Cardiac septum (tissue), 1 donor: ENCODE measurements around the gene C10orf71. TPM values are rescaled to one million over a fixed set of nuclear protein-coding genes. Genes with fewer than 3 reads are reported as not detected.

Experiments
- DNase-seq: peaks from one replicate; pipeline ENCODE4 v3.0.0-alpha.2; 2020; ENCODE audit warnings: low spot score
- intact Hi-C: fragments of 100-400 bp; cut with DNase I; formaldehyde crosslinking; loops from one replicate; pipeline ENCODE4 v1.14.0; 2022
- total RNA-seq: library from RNA; stranded (reverse); fragmentation: NEBNext Ultra II Directional; extraction: Animal tissue kit (Norgen Biotek cat#: 25700); gene quantifications from one replicate; pipeline ENCODE4 v1.2.1, GENCODE V29; 2021
- donor health status: DM: no; HTN: no; CAD: no.

Gene C10orf71
- total RNA-seq, 1 donor from 2014 or later: 163 TPM

DNA sequence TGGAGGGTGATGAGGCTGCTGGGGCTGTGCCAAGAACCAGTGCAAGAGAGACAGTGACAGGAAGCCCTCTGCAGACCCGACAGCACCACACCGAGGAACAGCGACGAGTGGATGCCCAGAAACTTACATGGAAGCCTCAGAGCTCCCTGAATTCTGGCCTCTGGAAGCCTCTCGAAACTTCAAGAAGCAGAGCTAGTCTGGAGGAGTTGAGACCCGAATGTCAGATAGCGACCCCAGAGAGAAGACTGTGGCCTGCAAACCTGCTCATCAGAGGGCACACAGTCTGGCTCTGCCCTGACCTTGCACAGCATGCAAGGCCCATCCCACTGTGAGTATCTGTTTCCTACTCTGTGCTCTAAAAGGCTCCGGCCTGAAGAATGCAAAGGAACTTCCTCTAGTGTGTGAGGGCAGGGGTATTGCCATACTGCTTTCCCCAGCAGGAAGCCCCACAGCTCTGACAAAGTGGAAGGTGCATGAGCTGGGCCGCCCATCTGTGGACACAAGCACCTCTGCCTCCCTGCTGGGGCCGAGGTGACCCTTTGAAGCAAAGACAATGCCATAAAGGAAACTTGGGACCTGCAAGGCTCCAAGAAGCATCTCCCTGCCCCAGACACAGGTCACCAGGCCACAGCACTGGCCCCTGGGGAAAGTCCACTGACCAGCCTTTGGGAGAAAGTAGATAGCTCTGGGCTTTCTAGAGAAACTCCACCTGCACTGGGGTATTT, 10.5 kb upstream of the C10orf71 start:
- intact Hi-C loops: no loop called here
- DNase-seq: peak; percentile 61

DNA sequence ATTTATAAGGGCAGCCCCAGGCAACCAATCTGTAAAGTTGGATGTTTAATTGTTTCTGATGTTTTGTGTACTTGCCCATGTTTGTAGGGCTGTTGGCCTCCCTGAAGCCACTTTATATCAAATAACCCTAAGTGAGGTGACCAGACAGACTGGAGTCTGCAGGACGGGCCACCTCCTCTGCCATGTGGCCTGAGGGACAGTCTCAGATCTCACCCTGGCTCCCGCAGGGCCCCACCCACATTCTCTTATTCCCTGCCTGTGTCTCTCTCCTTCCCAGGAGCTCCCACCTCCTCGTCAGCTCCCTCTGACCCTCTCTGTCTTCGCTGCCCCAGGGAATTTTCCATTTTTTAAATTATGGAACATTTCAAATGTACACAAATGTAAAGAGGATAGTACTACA, 9.5 kb upstream of the C10orf71 start:
- peak; percentile 51 for DNase-seq
- intact Hi-C loops: no loop called here

DNA sequence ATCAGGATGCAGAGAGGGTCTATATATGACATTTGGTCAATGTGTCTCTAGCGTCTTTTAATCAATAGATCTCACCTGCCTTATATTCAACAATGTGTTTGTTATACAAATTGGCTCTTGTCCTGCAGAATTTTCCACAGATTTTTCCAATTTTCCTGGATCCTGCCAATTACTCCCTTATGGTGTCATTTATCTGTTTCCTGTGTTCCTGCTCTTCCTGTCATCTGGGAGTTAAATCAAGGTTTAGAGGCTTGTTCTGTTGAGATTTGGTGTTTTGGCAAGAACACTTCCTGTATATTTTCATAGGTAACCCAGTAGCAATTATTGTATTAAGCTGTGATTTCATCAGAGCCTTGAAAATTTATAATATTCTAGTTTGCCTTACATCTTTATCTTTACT, 8.8 kb upstream of the C10orf71 start:
- no peak for DNase-seq
- intact Hi-C loops: no loop called here

DNA sequence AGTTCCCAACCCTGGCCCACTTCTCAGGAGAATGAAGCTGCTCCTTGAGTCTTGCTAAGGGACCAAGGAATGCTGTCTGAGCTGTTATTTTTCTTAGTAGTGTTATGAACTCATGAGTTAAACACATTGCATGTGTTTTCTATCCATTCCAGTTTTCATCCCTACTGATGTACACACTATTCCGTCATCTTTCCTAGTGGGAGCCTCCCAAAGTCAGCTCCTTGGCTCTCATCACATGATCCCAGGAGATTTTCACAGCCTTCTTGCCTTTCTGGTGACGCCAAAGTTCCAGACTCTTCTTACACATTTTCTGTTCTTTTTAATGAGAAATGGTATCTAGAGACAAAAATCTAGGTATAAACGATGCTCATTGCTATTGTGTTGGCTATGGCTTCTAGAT, 8.4 kb upstream of the C10orf71 start:
- DNase-seq: peak; percentile 22
- intact Hi-C loops: no loop called here

DNA sequence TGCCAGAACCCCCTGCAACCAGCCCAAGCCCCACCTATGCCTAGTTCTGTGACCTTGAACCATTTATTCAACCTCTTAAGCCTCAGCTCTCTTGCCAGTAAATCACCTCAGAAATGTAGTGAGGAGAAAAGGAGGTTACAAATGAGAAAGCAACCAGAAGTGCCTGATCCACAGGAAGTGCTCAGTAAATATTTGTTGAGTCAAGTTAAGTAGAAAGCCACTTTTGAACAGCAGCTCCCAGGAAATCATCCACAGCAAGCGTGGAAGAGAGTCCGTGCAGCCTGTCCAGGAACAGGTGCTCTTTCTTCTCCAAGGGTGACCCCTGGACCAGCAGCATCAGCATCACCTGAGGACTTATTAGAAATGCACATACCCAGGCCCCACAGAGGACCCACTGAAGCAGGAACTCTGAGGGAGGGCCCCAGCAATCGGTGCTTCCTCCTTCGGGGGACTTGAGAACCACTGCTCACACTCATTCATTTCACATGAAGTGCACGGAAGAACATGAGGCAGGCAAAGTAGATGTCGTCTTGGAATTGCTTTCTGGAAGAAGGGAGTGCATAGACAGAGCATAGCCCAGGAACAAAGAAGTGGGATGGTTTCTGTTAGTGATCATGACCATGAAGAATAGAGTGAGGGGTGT, 6.3 kb upstream of the C10orf71 start:
- peak; percentile 20 for DNase-seq
- intact Hi-C loops: no loop called here

DNA sequence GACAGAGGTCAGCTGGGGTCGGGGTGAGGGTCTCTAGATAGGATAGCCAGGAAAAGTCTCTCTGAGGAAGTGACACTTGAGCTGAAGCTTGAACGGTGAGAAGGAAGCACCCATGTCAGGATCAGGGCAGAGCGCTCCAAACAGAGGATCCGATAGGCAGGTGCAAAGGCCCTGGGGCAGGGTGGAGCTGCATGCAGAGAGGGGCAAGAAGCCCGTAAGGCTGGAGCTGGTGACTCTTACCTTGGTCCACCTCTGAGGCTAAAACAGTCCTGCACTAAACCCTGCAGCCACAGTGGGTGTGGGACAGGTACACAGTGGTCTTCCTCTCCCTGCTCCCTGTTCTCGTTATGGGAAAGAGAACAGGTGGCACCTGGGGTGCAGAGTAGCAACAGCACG, 5.8 kb upstream of the C10orf71 start:
- intact Hi-C loops: no loop called here
- no peak for DNase-seq

DNA sequence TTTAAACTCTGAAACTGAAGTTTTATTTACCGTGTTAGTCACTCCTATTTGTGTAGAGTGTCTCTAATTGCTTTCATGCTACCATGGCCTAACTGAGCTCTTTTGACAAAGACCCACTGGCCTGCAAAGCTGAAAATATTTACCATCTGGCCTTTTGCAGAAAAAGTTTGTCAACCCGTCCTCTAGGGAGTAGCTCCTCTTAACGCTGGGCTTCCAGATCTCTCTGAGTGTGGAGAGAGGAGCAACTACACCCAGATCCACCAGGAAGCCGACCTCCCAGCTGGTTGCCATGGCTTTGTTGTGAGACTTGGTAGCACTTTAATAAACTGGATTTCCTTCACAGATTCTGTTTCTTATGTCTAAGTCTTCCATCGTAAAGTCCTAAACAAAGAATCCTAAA, 4.2 kb upstream of the C10orf71 start:
- intact Hi-C loops: loop anchor here (5.0 kb wide), 1 partner anchor 67 kb away; no protein-coding TSS in a partner anchor
- DNase-seq: no peak

DNA sequence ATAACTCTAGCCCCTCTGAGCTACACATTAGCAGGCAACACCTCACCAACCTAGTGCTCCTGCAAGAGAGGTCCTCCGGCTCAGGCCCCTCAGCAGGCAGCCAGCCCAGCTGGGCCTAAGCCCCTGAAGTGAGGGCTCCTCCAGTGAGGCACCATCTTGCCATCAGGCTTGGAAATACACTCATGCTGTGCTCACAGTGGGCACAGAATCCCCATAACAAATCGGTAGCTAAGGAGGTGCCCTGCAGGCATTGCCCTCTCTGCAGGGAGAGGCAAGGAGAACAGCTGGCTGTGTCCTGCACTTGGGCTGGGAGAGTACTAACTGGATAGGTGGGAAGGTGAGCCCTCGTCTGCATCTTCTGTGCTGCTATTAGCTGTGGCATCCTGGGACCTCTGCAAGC, 3.7 kb upstream of the C10orf71 start:
- DNase-seq: no peak
- intact Hi-C loops: loop anchor here (5.0 kb wide), 1 partner anchor 68 kb away; no protein-coding TSS in a partner anchor

DNA sequence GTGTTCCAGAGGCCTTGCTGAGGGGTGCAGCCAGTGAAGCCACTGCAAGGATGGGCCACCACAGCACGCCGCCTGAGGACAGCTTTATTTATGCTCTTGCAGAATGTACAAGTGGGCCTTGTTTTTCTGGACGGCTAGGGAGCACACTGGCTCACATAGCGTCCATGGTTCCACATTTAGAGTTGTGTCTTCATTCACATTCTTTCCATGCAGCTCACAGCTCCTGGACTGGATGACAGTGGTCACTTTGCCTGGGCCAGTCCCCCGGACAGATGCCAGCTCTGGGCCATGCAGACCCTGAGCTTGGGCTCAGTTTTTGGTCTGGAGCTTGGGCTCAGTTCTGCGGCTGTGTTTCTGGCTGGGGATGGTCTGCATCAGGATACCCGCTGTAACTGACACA, 2.6 kb upstream of the C10orf71 start:
- intact Hi-C loops: loop anchor here (5.0 kb wide), 1 partner anchor 69 kb away; no protein-coding TSS in a partner anchor
- DNase-seq: no peak

DNA sequence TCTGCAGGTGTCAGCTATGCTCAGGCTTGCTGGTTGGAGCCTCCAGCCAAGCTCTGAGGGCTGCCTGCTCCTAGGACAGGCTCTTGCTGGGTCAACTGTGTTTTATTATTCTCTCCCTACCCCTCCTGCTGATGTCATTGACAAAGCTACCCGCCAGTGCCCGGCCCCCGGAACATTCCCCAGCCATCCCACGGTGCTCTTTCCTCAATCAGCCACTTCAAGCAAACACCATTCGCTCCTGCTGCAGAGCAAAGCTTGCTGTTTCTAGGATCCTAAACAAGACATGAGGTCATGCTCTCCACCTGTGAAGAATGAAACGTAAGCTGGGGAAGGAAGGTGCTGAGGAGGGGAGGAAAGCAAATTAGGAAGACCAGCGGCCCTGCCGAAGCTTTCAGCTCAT, 2.1 kb upstream of the C10orf71 start:
- DNase-seq: peak; percentile 75
- intact Hi-C loops: loop anchor here (5.0 kb wide), 1 partner anchor 70 kb away; no protein-coding TSS in a partner anchor

DNA sequence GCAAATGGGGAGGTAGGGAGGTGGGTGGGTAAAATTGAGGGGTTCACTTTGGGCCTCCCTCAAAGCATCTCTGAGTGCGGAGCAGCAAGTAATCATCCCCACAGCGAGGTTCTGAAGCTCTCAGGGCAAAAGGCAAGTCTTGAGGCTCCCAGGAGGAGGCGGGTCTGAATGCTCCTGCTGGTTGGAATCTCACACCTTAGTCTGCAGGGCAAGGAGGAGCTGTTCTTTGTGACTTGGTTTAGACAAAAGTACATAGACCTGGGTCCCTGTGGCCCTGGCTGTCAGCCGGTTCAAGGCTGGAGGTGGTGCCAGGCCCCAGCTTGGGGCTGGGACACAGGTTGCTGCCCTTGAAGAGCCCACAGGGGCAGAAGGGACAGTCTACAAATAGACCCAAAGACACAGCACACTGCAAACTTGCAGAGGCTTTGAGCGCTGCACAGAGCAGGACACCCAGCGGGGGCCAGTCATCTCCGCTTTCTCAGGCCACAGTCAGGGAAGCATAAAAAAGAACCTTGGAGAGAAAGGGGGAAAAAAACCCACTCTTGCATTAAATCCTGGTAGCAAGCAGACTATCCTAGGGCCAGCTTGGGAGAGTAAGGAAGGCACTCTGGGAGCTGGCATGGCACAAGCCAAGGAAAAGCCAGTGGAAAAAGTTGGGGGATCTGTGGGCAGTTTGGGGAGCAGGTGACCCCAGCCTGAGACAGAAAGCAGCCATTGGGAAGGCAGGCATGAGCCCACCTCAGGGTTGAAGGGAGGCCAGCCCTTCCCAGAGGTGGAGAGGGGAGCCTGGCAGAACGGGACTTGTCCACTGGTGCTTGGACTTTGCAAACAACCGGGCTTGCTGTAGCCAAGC, 926 bp upstream of the C10orf71 start:
- intact Hi-C loops: loop anchor here (1.0 to 5.0 kb wide), 3 partner anchors 15 to 71 kb away; no protein-coding TSS in a partner anchor
- peak; percentile 77 for DNase-seq

DNA sequence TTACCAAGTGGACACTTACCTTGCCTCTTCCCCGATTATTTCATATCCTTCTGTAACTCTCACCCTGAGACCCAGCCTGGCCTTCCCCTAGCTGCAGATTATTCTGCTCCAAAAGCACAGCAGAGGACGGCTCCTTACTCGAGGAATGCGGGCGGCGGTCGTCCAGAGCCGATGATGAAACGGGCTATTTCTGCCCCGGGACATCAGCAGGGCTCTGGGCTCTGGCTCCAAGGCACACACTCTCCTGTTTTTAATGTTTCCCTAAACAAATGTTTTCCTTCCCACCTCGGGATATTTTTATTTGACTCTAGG, 343 bp upstream of the C10orf71 start:
- peak; percentile 86 for DNase-seq
- intact Hi-C loops: loop anchor here (1.0 to 5.0 kb wide), 3 partner anchors 15 to 71 kb away; no protein-coding TSS in a partner anchor

DNA sequence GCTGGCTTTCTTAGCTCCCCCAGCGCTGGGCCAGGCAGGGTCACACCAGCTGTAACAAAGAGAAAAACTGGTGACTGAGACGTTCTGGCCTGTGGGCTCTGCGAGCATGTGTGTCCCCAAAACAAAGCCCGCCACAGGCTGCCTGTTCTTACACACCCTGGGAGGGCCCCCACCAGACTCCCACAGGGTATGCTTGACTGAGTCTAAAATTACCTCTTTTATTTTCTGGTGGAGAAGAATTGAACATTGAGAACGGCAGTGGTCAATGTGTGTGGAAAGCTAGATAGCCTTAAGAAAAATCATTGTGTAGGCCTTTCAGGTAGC, 808 bp downstream of the C10orf71 start:
- intact Hi-C loops: loop anchor here (5.0 kb wide), 1 partner anchor 72 kb away; no protein-coding TSS in a partner anchor
- no peak for DNase-seq

DNA sequence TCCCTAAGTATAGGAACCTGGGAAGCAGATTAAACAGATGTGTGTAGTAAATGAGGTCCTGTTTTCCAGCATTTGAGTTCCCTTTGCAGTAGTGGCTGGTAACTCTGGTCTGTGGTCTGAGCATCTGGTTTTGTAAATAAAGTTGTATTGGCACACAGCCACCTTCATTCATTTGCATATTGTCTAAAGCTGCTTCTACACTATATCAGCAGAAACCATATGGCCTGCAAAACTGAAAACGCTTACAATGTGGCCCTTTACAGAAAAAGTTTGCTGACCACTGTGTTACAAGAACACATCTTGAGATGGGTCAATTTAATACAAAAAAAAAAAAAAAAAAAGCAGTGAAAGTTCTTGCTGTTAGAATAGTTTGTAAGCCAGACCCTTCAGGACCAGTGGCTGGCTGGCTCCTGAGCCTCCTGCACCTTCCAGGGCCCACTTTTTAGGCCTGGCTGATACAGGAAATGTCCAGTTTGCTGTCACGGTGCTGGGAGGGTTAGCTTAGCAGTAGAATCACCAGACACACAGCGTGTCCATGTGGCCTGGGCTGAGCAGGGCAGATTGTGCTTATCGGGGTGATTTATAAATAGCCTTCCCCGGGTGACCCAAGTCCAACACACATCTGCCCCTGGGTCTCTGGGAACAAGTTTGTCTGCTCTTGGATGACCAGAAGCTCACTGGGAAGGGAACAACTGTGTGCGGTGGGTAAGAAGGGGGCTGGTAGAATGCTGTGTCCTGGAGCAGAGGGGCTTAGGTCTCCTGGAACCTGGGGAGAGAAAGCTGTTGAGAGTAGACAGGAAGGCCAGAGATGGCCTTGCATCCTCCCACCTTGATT, 1.4 kb downstream of the C10orf71 start:
- intact Hi-C loops: no loop called here
- peak; percentile 85 for DNase-seq

DNA sequence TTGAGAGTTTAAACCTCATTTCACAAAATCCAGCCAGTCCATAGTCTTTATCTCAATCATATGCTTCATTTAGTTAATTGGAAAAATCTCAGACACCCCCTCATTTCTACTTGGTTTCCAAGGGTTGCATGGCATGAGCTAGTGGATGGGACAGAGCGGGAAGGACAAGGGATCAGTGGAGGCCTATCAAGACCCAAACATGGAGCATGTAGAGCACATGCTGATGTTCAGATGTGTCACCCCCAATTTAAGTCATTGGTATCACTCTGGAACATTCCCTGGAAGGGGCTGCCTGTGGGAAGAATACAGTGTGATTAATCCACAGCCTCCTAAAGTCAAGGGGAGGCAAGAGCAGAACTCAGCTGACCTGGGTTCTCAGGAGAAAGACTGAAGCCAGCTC, 2.3 kb downstream of the C10orf71 start:
- peak; percentile 27 for DNase-seq
- intact Hi-C loops: no loop called here

DNA sequence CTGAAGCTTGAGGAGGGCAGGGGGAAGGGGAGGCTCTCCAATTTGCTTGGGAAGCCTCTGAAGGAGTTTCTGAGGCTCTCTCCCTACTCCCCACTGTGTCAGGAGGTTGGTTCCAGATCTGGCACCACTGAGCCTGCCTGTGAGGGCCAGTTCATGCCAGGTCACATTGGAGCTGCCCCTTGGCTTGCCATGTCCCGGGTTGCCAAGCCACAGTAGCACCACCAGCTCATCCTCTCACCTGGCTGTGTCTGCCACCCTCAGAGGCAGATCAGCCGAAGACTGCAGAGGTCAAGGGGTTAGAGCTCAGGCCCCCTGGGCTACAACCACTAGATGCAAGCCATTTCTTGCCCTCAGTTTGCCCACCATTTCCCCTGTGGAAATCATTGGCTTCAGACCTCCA, 3.1 kb downstream of the C10orf71 start:
- intact Hi-C loops: no loop called here

DNA sequence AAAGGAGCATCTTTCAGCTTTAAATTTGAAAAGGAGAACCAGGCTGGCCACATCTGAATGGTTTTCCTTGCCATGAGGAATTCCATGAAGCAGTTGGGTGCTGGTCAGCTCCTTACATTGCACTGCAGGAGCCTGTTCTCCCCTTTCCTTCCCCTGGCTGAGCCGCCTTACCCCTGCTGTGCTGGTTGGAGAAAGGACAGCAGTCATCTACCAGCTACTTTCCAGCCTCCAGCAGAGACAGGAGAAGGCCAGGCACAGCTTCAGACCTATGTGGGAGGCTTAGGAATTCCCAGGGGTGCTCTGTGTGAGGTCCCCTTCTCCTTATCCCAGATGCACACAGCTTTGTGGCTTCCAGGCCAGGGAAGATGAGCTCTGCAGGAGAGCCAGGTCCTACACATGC, 4.7 kb downstream of the C10orf71 start:
- DNase-seq: peak; percentile 46
- intact Hi-C loops: no loop called here

More for the DNA sequence above, 3.1 kb downstream of the C10orf71 start:
- DNase-seq: peak; percentile 73

DNA sequence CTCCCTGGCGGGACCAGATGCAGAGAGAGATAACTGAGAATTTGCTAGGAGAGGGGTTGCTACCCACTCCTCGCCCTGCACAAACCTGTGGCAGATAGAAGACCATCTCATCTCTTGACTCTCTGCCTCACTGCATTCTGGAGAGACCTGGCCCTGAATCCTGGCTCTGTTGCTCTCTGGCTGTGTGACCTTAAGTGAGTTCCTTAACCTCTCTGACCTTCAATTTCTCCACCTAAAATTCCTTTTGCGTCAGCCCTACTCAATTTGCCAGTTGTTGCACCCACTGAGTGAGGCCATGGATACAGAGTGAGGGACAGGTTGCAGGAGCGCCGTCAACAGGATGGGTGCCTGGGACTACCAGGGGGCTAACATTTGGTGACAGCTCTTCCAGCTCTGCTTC, 5.2 kb downstream of the C10orf71 start:
- DNase-seq: peak; percentile 38
- intact Hi-C loops: no loop called here

DNA sequence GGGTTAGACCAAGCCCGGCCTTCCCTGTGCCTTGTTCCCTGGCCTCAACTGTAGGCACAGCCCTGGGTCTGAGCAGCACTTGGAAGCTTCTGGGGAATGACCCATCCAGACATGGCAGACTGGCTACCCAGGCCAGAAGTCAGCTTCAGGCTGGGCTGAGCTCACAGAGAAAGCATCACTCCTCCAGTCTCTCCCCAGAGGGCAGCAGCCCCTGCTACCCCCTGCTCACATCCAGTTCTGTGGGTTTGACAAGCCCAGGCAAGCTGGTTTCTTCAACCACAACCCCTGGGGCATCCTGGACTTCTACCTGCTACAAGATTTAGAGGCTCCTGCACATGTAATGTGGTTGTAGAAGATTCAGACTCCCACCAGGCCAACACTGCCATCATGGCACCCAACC, 9.0 kb downstream of the C10orf71 start:
- intact Hi-C loops: no loop called here

More for the DNA sequence above, 9.0 kb downstream of the C10orf71 start:
- peak; percentile 62 for DNase-seq
